Measurements from ENCODE around the gene THOP1.

THOP1 gene

DNA sequence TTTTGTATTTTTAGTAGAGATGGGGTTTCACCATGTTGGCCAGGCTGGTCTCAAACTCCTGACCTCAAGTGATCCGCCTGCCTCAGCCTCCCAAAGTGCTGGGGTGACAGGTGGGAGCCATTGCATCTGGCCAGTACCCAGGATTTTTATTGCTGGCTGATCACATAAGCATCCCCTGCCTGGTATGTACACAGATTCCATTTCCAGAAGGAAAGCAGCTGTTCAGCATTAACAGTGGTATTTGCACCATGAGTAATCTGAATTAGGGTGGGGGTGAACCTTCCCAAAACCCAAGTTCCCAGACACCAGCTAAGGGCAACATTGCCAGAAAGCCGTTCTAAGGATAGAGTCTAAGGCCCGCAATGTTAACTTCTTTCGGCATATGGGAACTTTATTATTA is 63.3 kb downstream of the THOP1 start:
- Histone ChIP-seq H3K4me1 (ENCODE audit: insufficient read depth, low read length) (no peaks in the 10 kb centered on the region), H3K9me3 (ENCODE audit: control insufficient read depth, insufficient read depth, low read length) (peaks cover 36% of the 10 kb centered on the region), H3K36me3 (ENCODE audit: insufficient read depth, low read length) (peaks cover 26% of the 10 kb centered on the region), H3K9ac (ENCODE audit: low read depth, low read length) (no peak overlapping the region)

DNA sequence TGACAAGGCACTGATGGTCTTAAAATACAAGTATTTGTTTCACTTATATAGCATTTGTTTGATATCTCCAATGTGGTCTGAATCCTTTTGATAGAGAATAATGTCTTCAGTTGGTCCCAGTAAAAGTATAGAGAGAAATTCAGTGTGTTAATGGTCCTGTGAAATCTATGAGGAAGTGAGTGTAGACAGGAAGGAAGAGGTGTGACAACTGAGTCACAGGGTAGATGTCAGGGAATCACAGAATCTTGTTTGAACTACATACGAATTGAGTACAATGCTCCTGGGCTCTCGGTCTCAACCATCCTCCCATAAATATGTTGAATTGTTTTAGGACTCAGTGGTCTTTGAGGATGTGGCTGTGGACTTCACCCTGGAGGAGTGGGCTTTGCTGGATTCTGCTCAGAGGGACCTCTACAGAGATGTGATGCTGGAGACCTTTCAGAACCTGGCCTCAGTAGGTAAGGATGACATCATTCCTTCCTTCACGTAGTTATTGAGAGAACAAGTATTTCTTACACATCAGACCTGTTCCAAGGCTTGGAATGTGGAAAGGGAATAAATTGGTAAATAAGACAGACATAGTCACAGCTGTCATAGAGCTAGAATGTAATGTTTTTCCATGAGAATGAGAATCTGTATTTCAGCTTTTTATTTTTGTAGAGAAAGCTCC is 65.1 kb downstream of the THOP1 start:
- Histone ChIP-seq H3K36me3 (ENCODE audit: insufficient read depth, low read length) (peaks cover 36% of the 10 kb centered on the region), H3K9ac (ENCODE audit: low read depth, low read length) (no peak overlapping the region), H3K9me3 (ENCODE audit: control insufficient read depth, insufficient read depth, low read length) (peaks cover 48% of the 10 kb centered on the region), H3K4me1 (ENCODE audit: insufficient read depth, low read length) (no peaks in the 10 kb centered on the region)

DNA sequence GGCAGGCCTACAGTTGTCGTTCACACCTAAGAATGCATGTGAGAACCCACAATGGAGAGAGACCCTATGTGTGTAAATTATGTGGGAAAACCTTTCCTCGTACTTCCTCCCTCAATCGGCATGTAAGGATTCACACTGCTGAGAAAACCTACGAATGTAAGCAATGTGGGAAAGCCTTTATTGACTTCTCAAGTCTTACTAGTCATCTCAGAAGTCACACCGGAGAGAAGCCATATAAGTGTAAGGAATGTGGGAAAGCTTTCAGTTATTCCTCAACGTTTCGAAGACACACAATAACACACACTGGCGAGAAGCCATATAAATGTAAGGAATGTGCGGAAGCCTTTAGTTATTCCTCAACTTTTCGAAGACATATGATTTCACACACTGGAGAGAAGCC is 67.3 kb downstream of the THOP1 start:
- Histone ChIP-seq H3K9ac (ENCODE audit: low read depth, low read length) (no peak overlapping the region), H3K36me3 (ENCODE audit: insufficient read depth, low read length) (peaks cover 38% of the 10 kb centered on the region), H3K9me3 (ENCODE audit: control insufficient read depth, insufficient read depth, low read length) (peaks cover 54% of the 10 kb centered on the region), H3K4me1 (ENCODE audit: insufficient read depth, low read length) (no peaks in the 10 kb centered on the region)

DNA sequence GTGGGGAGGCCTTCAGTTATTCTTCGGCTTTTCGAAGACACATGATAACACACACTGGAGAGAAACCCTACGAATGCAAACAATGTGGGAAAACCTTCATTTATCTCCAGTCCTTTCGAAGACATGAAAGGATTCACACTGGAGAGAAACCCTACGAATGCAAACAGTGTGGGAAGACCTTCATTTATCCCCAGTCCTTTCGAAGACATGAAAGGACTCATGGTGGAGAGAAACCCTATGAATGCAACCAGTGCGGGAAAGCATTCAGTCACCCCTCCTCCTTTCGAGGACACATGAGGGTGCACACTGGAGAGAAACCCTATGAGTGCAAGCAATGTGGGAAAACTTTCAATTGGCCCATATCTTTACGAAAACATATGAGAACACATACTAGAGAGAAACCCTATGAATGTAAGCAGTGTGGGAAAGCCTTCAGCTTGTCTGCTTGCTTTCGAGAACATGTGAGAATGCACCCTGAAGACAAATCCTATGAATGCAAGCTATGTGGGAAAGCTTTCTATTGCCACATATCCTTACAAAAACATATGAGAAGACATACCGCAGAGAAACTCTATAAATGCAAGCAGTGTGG is 67.8 kb downstream of the THOP1 start:
- Histone ChIP-seq H3K36me3 (ENCODE audit: insufficient read depth, low read length) (peaks cover 38% of the 10 kb centered on the region), H3K4me1 (ENCODE audit: insufficient read depth, low read length) (no peaks in the 10 kb centered on the region), H3K9me3 (ENCODE audit: control insufficient read depth, insufficient read depth, low read length) (peaks cover 55% of the 10 kb centered on the region), H3K9ac (ENCODE audit: low read depth, low read length) (no peak overlapping the region)

DNA sequence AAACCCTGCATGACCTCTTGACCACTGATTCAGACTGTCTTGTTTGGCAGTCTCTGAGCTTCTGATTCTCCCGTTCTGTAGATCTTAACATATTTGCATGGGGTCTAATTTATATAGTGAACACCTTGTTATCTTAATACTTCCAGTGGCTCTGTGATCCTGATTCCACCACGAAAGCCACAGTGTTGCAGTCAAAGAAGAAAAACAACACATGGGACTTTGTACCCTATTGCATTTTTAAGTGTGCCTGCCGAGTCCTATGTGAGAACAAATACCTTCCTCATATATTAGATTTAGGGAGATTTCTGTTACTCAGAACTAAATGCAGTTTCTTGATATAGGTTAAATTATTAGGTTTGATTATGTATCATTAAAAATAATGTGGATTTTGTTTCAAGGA is 69.5 kb downstream of the THOP1 start:
- H3K9ac ChIP-seq (ENCODE audit: low read depth, low read length) = no peak overlapping the region
- H3K36me3 ChIP-seq (ENCODE audit: insufficient read depth, low read length) = peaks cover 38% of the 10 kb centered on the region
- no peaks in the 10 kb centered on the region for H3K4me1 ChIP-seq (ENCODE audit: insufficient read depth, low read length)
- H3K9me3 ChIP-seq (ENCODE audit: control insufficient read depth, insufficient read depth, low read length) = peaks cover 52% of the 10 kb centered on the region

DNA sequence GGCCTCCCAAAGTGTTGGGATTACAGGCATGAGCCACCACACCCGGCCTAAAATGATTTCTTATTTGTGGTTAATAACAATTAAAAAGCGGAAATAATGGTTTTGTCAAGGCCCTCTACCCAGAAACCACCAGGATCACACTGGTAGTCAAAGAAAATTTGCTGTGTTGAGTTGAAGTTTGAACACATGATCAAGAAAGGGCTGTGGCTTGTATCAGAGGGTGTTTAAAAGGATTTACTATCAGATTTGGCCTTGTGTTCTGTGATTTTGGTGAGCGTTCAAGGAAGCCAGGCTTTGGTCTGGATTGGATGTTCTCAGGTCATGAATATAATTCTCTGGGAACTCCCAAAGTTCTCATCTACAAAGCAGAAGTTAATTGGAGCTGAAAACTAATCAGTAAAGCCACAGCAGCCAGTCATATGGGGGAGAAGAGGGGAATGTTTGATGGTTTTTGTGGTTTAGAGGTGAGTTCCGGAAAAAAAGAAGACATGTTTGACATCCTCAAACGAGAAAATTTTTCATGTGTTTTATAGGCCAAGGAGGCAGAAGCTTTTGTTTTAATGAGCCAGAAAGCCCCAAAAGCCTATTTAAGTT is 71.3 kb downstream of the THOP1 start:
- H3K9ac ChIP-seq (ENCODE audit: low read depth, low read length) = no peak overlapping the region
- H3K36me3 ChIP-seq (ENCODE audit: insufficient read depth, low read length) = peaks cover 34% of the 10 kb centered on the region
- no peaks in the 10 kb centered on the region for H3K4me1 ChIP-seq (ENCODE audit: insufficient read depth, low read length)
- H3K9me3 ChIP-seq (ENCODE audit: control insufficient read depth, insufficient read depth, low read length) = peaks cover 43% of the 10 kb centered on the region

DNA sequence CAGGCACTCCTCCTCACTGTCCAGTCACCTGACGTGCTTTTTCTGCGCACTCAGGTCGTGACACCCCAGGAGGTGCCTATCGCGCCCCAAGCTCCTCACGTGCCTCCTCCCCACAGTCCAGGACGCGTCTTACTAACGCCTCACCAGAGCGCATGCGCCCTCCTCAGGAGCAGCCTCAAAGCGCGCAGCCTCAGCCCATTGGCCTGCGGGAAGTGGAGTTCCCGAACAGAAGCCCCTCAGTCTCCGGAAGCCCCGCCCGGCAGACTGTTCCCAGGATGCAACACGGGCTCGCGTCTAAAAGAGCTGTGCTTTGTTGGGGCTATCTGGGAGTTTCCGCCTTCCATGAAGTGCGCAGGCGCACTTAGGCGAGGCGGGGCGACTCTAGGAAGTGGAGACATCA is 73.6 kb downstream of the THOP1 start:
- no peak overlapping the region for H3K9ac ChIP-seq (ENCODE audit: low read depth, low read length)
- peaks cover 12% of the 10 kb centered on the region; the same call in 1 of the 2 replicates for H3K36me3 ChIP-seq (ENCODE audit: insufficient read depth, low read length)
- H3K4me1 ChIP-seq (ENCODE audit: insufficient read depth, low read length) = no peaks in the 10 kb centered on the region
- peaks cover 25% of the 10 kb centered on the region for H3K9me3 ChIP-seq (ENCODE audit: control insufficient read depth, insufficient read depth, low read length)

DNA sequence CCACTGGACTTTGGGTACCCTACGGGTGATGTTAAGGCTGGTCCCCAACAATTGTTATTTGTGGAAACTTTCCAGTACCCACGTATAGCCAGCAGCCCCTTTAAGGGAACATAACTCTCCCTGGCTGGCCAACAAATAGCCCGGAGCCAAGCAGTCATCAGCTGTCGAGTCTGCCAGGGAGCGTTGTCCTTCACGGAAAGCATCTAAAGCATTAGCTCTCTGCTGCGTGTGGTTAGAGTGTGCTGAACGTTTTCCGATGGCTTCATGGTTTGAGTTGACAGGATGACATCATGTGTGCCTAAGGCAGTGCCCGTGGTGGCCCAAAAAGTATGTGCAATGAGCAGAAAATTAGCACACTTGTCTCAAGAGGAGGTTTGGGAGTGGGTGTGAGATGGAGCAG is 78.5 kb downstream of the THOP1 start:
- Histone ChIP-seq H3K4me1 (ENCODE audit: insufficient read depth, low read length) (no peaks in the 10 kb centered on the region), H3K9ac (ENCODE audit: low read depth, low read length) (no peak overlapping the region), H3K9me3 (ENCODE audit: control insufficient read depth, insufficient read depth, low read length) (peaks cover 4% of the 10 kb centered on the region), H3K36me3 (ENCODE audit: insufficient read depth, low read length) (no peaks in the 10 kb centered on the region)
